SK-MEL-5 (cell line): Measurements from ENCODE around the gene GTF2IRD1. TPM values are rescaled to one million over a fixed set of nuclear protein-coding genes. Genes with fewer than 3 reads are reported as not detected.
"Not testable (repeated sequence)": the region's sequence is repeated elsewhere in the genome, so short reads cannot be mapped to it uniquely, and the experiment has no call there.

Source experiments
- DNase-seq: peaks from one replicate; pipeline ENCODE4 v3.0.0-alpha.2; 2016; ENCODE audit warnings: low read depth, low spot score
- in situ Hi-C: cut with HindIII; loops from 2 replicates; pipeline ENCODE4 v1.10.0; 2016; ENCODE audit warnings: low sequenced_read_pairs, high pct_unique_total_duplicates, low pct_unique_long_range_greater_than_20kb
- total RNA-seq: library from RNA; depleted of rRNA; stranded (reverse); fragments of >200 nt; shearing (Covaris generic); gene quantifications from 2 replicates; pipeline ENCODE4 v1.2.3, GENCODE V29; 2014

The GTF2IRD1 gene
- total RNA-seq, 1 experiment from 2014 or later: 2.6 TPM

DNA sequence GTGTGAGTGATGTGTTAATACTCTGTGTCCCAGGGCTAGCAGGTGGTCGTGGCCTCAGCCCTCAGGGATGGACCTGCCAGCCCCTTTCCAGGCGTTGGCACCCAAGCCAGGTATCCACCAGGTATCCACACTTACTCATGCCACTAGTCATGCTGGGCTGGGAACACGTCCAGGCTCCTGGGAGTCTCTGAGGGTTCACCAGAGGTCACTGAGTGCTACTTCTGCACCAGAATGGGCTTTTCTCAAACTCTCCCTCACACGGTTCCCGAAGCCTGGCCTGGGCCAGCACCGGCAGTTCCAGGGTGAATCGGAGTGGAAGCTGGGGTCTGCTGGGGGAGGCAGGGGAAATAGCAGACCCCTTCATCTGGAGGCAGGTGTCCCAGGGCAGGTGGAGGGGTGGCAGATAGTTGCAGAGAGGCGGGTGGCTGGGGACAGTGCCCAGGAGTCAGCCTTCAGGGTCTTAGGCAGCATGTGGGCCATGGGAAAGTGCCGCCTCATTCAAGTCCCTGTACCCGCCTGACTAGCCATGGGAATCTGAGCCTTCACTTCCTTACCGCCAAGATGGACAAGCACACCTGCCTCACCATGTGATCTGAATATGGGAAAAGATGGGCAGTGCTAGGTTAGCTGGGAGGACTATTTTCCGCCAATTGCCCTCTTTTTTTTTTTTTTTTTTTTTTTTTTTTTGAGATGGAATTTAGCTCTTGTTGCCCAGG is 108.3 kb downstream of the GTF2IRD1 start:
- DNase-seq: no peak
- in situ Hi-C loops: no loop called here

- in situ Hi-C loops, DNase-seq: not testable (repeated sequence)
These were observed 109.9 kb downstream of the GTF2IRD1 start for GRCh38 chr7:74563639-74564038.

DNA sequence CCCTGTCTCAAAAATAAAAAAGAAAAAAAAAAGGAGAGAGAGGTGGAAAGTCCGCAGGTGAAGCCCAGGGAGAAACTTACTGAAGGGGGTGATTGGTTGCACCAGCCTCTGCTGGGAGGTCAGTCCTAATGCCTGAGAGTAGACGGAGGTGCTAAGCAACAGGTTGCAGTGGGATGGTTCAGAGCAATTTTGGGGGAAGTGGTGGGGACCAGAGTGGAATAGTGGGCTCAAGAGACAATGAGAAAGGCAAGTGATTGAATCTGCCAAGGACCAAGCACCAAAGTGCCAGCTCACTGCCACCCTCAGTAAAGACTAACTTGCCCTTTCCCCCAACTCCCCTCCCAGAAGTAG is 113.6 kb downstream of the GTF2IRD1 start:
- no peak for DNase-seq
- in situ Hi-C loops: no loop called here

DNA sequence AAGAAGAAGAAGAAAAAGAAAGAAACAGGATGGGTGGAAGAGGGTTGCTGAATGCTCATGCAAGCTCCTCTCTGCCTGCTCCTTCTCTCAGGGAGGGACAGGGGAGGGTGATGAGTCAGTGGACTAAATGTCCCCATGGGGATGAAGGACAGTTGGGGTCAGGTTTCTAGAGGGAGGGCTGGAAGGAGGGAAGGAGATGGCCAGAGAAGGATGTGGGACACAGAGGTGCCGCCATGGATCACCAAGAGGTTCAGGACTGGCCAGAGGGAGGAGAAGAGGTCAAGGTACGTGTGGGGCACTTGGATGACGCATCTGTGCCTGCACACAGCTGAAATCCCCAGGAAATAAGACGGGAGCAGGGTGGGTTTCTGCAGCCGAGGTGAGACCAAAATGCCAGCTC is 115.0 kb downstream of the GTF2IRD1 start:
- DNase-seq: no peak
- in situ Hi-C loops: no loop called here

DNA sequence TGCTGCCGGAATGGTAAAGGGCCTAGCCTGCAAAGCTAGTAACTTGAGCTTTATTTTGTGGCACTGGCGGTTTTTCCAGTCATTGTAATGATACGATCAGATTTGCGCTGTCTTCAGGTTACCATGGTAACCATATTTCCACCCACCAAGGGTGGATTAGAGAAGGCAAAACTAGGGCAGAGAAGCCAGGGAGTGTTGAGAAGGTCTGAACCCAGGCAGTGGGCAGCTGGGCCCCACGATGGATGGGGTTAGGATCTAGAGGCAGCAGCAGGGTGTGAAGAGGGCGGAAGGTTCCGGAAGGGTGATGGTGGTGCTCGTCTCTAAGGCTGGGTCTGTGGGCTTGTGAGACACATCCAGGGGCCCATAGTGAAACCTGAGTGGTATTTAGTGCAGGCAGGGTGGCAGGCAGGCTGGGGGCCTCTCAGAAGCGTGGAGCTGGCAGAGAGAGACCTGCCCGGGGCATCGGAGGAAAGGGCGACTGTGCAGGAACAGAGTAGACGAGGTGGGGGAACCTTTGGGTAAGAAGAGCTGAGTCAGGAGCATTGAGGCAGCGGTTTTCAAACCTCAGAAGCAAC is 115.9 kb downstream of the GTF2IRD1 start:
- no peak for DNase-seq
- in situ Hi-C loops: no loop called here

GRCh38 chr7:74570533-74571156 is 116.9 kb downstream of the GTF2IRD1 start:
- in situ Hi-C loops: no loop called here

DNA sequence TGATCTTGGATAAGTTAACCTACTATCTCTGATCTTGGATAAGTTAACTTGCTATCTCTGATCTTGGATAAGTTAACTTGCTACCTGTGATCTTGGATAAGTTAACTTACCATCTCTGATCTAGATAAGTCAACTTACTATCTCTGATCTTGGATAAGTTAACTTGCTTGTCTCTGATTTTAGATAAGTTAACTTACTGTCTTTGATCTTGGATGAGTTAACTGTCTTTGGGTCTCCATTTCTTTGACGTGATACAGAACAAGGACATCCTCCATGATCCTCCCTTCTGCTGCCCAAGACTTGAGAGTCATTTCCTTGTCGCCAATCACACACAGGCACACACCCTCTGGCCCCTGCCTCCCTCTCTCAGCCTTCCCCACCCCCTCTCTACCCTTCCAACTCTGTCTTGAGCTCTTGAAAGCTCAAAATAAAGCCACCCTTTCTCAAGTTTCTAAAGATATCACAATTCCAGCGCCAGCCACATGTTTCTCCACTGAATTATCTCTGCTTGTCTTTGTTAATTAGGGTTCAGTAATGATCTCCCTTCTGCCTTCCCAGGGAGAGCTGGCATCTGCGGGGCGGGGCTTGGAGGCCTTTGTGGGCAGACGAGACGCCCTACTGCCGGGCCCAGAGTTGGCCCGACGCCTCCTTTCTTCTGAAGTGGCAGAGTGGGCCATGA is 118.7 kb downstream of the GTF2IRD1 start:
- no peak for DNase-seq
- in situ Hi-C loops: no loop called here

More at GRCh38 chr7:74570533-74571156, 116.9 kb downstream of the GTF2IRD1 start:
- DNase-seq: no peak

DNA sequence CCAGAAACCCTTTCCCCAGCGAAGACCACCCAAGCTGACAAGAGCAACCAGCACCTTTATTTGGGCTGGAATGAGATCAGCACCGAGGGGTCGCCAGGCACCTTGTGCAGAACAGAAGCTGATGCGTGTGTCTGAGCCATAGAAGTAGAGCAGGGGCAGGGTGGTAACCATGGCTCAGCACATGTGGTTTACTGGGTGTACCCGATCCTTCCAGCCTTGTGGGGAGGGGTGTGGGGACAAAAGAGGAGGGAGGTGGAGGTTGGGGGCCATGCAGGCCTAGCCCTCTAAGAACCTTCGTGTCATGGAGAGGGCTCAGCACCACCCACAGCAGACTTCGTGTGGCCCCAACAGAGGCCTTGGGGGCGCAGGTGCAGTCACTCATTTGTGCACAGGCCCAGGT is 119.8 kb downstream of the GTF2IRD1 start:
- in situ Hi-C loops: no loop called here
- no peak for DNase-seq

GRCh38 chr7:74575083-74575784 is 121.5 kb downstream of the GTF2IRD1 start:
- in situ Hi-C loops: no loop called here

GRCh38 chr7:74575811-74576210 is 122.1 kb downstream of the GTF2IRD1 start:
- in situ Hi-C loops: no loop called here
- no peak for DNase-seq

More at GRCh38 chr7:74575083-74575784, 121.5 kb downstream of the GTF2IRD1 start:
- DNase-seq: no peak

DNA sequence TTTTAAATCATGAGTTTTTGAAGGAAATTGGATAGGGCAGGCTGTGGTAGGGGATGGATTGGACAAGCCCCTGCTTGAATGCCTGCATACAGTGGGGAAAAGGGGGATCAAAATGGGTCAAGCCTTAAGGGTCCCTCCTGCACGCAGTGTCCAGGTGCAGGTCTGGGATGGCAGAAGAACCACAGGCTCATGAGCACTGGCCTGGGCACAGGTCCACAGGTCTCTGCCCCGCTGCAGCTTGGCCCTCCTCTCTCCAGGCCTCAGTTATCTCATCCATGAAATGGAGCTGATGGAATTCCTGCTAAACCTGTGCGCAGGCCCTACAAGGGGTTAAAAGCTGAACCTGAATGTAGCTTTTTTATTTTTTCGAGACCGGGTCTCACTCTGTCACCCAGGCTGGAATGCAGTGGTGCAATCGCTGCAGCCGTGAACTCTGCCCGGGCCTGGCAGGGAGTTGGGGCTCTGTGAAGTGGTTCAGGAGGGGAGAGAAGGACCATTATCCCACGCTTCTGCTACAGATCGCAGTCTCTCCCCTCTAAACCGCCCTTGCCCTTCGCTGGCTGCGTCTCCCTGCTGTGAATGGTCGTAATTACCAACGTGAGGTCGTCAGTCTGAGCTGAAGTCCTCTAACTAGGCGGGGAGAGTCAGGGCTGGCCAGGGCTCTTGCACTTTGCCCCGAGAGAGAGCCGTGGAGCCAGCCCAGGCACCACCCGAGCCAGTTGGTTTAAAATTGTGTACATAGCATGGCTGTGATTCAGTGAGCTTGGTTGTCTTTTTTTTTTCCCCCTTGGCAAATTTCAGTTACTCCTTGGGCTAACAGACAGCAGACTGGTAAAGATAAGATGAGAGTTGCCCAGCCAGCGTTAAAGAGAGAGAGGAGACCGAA is 126.3 kb downstream of the GTF2IRD1 start:
- in situ Hi-C loops: no loop called here
- no peak for DNase-seq

GRCh38 chr7:74581916-74582440 is 128.3 kb downstream of the GTF2IRD1 start:
- in situ Hi-C loops: no loop called here
- DNase-seq: no peak

GRCh38 chr7:74582447-74583039 is 128.8 kb downstream of the GTF2IRD1 start:
- in situ Hi-C loops: no loop called here
- DNase-seq: no peak

DNA sequence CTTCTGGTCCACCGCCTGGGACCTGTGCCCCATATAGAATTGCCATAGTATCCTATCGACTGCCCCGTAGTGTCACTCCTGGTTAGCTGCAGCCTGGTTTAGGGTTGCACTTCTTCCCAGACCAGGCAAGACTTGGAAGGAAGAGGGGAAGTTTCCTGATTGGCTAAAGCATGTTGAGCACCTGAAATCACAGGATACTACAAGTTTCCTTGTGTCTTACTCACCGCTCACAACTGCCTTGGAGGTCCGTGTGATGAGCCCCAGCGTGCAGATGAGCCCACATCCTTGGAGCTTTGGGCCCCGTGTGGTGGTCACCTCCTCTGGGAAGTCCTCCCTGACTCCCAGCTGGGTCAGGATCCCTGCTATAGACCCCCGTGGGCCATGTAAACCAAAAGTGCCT is 129.9 kb downstream of the GTF2IRD1 start:
- in situ Hi-C loops: no loop called here
- no peak for DNase-seq

- DNase-seq: no peak
- in situ Hi-C loops: no loop called here
These were observed 130.7 kb downstream of the GTF2IRD1 start for GRCh38 chr7:74584160-74584954.

DNA sequence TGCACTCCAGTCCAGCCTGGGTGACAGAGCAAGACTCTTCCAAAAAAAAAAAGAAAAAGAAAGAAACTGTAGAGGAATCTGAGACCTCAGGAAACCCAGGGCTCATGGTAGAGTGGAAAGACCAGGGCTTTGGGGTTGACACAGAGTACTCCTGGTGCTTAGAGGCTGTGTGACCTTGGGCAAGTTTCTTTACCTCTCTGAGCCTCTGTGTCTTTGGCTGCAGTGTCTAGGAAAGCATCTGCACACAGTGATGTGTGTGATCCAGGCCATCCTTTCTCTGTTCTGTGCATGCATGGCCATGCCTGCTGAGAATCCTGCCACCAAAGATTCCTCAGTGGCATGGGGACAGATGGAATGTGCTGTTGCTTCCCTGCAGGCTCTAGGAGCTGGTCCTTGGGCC is 132.1 kb downstream of the GTF2IRD1 start:
- no peak for DNase-seq
- in situ Hi-C loops: no loop called here
